ENCODE results near the gene YPEL1.
"Not testable (repeated sequence)": the region's sequence is repeated elsewhere in the genome, so short reads cannot be mapped to it uniquely, and the experiment has no call there.

YPEL1 gene

GRCh38 chr22:21760640-21761039, 25.0 kb upstream of the YPEL1 start:
- Mint-ChIP-seq H3K27ac (no peak overlapping the region), H3K9me3 (no peaks in the 10 kb centered on the region), H3K27me3 (no peaks in the 10 kb centered on the region), H3K4me1 (peaks cover 25 to 51% of the 10 kb centered on the region in 2 donors), H3K36me3 (peaks cover 36 to 58% of the 10 kb centered on the region in 2 donors), H3K4me3 (no peak overlapping the region)
- DNase-seq: no peak
- no peak for ATAC-seq (replicated peaks)

DNA sequence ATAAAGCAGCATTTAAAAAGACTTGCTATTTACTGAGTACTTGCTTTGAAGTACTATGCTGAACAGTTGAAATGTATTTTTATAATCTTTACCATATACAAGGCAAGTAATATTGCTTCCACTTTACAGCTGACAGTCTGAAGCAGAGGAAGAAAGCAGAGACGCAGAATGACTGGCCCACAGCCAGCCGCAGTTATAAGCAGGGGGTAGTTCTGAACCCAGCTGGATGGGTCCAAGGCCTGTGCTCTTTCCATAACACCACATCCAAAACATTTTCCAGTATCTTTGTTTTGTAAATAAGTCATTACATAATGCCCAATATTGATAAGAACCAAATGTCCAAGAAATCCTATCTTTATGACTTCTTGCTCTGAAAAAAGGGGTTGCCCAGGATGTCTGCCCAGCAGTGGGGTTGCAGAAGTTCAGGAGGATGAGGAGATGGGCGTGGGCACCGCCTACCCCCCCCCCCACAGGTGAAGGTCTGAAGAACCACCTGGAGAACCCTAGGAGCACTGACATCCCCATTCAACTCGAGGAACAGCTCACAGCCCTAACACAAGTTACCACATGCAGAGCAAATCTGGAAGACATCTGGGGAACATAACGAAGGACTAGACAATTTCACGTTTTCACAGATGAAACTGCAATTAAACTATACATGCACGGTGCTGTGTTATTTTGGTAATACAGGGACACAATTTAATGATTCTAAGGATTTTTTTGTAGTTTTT, 24.2 kb upstream of the YPEL1 start:
- Mint-ChIP-seq H3K4me3 (no peak overlapping the region), H3K27me3 (no peaks in the 10 kb centered on the region), H3K36me3 (peaks cover 38 to 51% of the 10 kb centered on the region in 2 donors), H3K4me1 (peaks cover 29 to 57% of the 10 kb centered on the region in 2 donors), H3K27ac (no peak overlapping the region), H3K9me3 (no peaks in the 10 kb centered on the region)
- ATAC-seq (replicated peaks) (no peak), DNase-seq (no peak)

DNA sequence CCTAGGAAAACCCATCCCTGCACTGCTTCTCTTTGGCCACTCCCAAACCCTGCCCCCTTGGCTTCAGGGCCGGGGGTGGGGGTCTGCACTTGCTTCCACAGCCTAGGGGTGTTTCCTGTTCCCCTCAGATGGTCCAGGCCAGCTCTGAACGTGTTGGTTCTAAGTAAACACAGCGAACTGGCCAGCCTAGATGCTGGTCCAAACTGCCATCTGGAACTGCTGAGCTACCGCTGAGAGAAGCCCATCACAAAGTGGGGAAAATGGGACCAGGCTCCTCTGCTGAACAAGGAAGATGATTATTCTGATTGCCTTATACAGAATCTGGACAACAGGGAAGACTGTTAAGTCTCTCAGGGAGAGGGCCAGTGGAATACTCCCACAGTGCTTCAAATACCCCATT, 23.5 kb upstream of the YPEL1 start:
- Mint-ChIP-seq H3K9me3 (peaks cover 0 to 3% of the 10 kb centered on the region in 2 donors), H3K27me3 (no peaks in the 10 kb centered on the region), H3K4me3 (no peak overlapping the region), H3K4me1 (peaks cover 35 to 57% of the 10 kb centered on the region in 2 donors), H3K36me3 (peaks cover 36 to 50% of the 10 kb centered on the region in 2 donors), H3K27ac (peak overlapping the region; percentile 79)
- no peak for ATAC-seq (replicated peaks)
- DNase-seq: no peak

DNA sequence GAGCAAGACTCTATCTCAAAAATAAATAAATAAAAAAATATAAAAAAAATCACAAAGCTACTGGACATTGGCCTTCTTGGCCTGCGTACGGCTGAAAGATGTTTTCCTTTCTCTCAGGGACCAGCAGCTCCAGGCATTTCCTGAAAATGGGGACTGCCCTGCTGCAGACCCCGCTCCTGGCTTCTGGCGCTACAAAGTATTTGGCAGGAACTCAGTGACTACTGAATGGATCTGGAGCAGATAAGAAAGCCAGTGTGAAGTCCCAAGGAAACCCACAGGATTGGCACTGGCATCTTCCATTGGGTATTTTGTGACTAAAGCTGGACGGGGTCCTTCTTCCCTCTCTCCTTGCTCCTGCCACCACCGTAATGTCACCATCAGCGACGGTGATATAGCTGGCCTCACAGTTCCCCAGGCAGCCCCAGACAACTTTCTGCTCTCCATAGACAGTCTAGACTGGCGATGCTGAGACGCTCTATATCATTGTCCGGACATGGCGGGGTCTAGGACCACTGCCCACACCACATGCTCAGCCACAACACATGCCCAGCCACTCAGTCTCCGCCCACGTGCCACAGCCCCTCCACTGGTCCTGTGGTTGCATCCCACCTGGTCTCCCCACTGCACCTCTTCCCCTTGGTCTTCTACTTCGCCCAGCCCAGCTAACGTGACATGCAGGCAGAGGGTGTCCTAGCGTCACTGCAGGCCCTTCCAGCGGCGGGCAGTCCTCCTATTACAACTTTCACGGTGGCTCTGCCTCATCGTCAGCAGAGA, 22.7 kb upstream of the YPEL1 start:
- Mint-ChIP-seq H3K4me1 (peaks cover 29 to 52% of the 10 kb centered on the region in 2 donors), H3K27me3 (no peaks in the 10 kb centered on the region), H3K9me3 (peaks cover 0 to 3% of the 10 kb centered on the region in 2 donors), H3K4me3 (no peak overlapping the region), H3K36me3 (peaks cover 33 to 46% of the 10 kb centered on the region in 2 donors), H3K27ac (peak overlapping the region; percentile 79)
- DNase-seq: no peak
- no peak for ATAC-seq (replicated peaks)

DNA sequence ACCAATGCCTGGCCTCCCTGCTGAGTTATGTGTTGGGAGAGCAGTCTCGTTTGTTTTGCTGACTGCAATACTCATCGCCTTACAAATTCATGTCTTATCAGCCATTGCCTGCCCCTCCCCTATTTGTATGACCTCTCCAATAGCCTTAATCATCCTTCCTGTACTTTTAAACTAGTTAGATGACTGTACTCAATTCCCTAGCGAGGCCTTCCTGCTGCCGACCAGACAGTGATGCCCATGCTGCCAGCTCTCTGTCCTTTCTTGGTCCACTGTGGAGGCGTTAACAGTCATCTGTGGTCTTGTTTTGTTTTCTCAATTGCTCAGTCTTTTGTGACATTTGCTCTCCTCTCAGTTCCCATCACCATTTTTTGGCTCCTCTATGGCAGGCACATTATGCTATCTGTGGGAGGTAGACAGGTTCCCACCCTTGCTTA, 20.3 kb upstream of the YPEL1 start:
- H3K4me3 Mint-ChIP-seq: peak overlapping the region; percentile 14 to 22
- peaks cover 40 to 46% of the 10 kb centered on the region in 2 donors for H3K36me3 Mint-ChIP-seq
- peak overlapping the region; percentile 20 for H3K27ac Mint-ChIP-seq
- no peaks in the 10 kb centered on the region for H3K27me3 Mint-ChIP-seq
- DNase-seq (peak; percentile 68), ATAC-seq (replicated peaks) (peak; percentile 87 to 88)
- peaks cover 26 to 39% of the 10 kb centered on the region in 2 donors for H3K4me1 Mint-ChIP-seq
- peaks cover 0 to 3% of the 10 kb centered on the region in 2 donors for H3K9me3 Mint-ChIP-seq

DNA sequence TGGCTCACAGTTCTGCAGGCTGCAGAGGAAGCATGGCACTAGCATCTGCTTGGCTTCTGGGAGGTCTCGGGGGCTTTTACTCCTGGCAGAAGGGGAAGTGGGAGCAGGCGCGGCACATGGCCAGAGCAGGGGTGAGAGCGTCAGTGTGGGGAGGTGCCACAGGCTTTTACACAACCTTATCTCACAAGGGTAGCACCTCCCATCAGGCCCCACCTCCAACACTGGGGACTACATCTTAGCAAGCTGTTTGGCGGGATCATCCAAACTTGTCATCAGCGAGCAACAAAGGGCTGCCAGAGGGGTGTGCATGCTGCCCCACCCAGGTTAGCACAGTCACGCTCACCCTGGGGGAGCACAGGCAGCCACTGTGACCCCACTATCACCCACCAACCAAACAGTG, 18.9 kb upstream of the YPEL1 start:
- Mint-ChIP-seq H3K9me3 (peaks cover 0 to 3% of the 10 kb centered on the region in 2 donors), H3K4me3 (peak overlapping the region; percentile 10 to 25), H3K36me3 (peaks cover 34 to 42% of the 10 kb centered on the region in 2 donors), H3K27ac (peak overlapping the region; percentile 92), H3K27me3 (no peaks in the 10 kb centered on the region), H3K4me1 (peaks cover 26 to 39% of the 10 kb centered on the region in 2 donors)
- DNase-seq: peak; percentile 65
- peak; percentile 77 to 79 for ATAC-seq (replicated peaks)

GRCh38 chr22:21753374-21754111, 17.9 kb upstream of the YPEL1 start:
- peaks cover 0 to 3% of the 10 kb centered on the region in 2 donors for H3K9me3 Mint-ChIP-seq
- H3K4me1 Mint-ChIP-seq: peaks cover 26 to 39% of the 10 kb centered on the region in 2 donors
- ATAC-seq (replicated peaks): no peak
- no peaks in the 10 kb centered on the region for H3K27me3 Mint-ChIP-seq
- peaks cover 27 to 36% of the 10 kb centered on the region in 2 donors for H3K36me3 Mint-ChIP-seq
- no peak overlapping the region for H3K4me3 Mint-ChIP-seq
- DNase-seq: no peak
- H3K27ac Mint-ChIP-seq: no peak overlapping the region

GRCh38 chr22:21752276-21752675, 16.7 kb upstream of the YPEL1 start:
- no peak for ATAC-seq (replicated peaks)
- peaks cover 23 to 29% of the 10 kb centered on the region in 2 donors for H3K36me3 Mint-ChIP-seq
- no peak for DNase-seq

DNA sequence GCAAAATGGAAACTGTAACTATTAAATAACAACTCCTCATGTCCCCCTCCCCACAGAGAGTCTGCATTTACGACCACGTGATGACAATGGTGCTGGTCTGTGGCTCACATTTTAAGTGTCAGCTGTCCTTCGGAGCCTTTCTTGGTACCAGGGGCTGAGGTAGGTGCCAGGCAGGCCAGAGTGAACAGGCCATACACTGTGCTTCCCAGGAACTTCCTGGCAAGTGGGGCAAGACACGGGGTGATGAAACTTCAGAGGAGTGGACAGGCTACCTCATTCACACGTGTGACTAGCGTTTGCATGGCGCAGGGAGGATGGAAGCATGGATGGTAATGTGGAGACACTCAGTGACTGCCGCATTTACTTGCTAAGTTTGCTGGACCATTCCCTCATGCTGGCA, 10.4 kb upstream of the YPEL1 start:
- H3K27me3 Mint-ChIP-seq: no peaks in the 10 kb centered on the region
- peaks cover 2 to 6% of the 10 kb centered on the region in 2 donors for H3K4me1 Mint-ChIP-seq
- H3K36me3 Mint-ChIP-seq: peaks cover 2 to 10% of the 10 kb centered on the region in 2 donors
- H3K27ac Mint-ChIP-seq: no peak overlapping the region
- no peak for ATAC-seq (replicated peaks)
- no peak for DNase-seq
- no peaks in the 10 kb centered on the region for H3K9me3 Mint-ChIP-seq
- no peak overlapping the region for H3K4me3 Mint-ChIP-seq

More at GRCh38 chr22:21752276-21752675, 16.7 kb upstream of the YPEL1 start:
- H3K4me1 Mint-ChIP-seq: peaks cover 25 to 34% of the 10 kb centered on the region in 2 donors
- peaks cover 0 to 3% of the 10 kb centered on the region in 2 donors for H3K9me3 Mint-ChIP-seq
- H3K27ac Mint-ChIP-seq: peak overlapping the region; percentile 9
- no peak overlapping the region for H3K4me3 Mint-ChIP-seq
- H3K27me3 Mint-ChIP-seq: no peaks in the 10 kb centered on the region

DNA sequence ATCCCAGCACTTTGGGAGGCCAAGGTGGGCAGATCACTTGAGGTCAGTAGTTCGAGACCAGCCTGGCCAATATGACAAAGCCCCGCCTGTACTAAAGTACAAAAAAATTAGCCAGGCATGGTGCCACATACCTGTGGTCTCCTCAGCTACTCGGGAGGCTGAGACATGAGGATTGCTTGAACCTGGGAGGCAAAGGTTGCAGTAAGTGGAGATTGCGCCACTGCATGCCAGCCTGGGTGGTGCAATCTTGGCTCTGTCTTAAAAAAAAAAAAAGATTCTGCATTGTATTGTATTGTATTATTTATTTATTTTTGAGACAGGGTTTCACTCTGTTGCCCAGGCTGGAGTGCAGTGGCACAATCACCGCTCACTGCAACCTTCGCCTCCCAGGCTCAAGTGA, 9.3 kb upstream of the YPEL1 start:
- ATAC-seq (replicated peaks); H3K4me1 Mint-ChIP-seq; DNase-seq; H3K27ac Mint-ChIP-seq; H3K9me3 Mint-ChIP-seq; H3K27me3 Mint-ChIP-seq; H3K4me3 Mint-ChIP-seq: not testable (repeated sequence)
- H3K36me3 Mint-ChIP-seq: peaks cover 2 to 10% of the 10 kb centered on the region in 2 donors

- no peak for ATAC-seq (replicated peaks)
- no peak overlapping the region for H3K27ac Mint-ChIP-seq
- H3K27me3 Mint-ChIP-seq: no peaks in the 10 kb centered on the region
- H3K4me1 Mint-ChIP-seq: peaks cover 7 to 18% of the 10 kb centered on the region in 2 donors
- peaks cover 2 to 10% of the 10 kb centered on the region in 2 donors for H3K36me3 Mint-ChIP-seq
- H3K4me3 Mint-ChIP-seq: no peak overlapping the region
- no peaks in the 10 kb centered on the region for H3K9me3 Mint-ChIP-seq
- no peak for DNase-seq
Observed at GRCh38 chr22:21741790-21742189, 6.2 kb upstream of the YPEL1 start.

GRCh38 chr22:21741059-21741458, 5.5 kb upstream of the YPEL1 start:
- ATAC-seq (replicated peaks): no peak
- no peaks in the 10 kb centered on the region for H3K27me3 Mint-ChIP-seq
- no peak overlapping the region for H3K4me3 Mint-ChIP-seq
- H3K9me3 Mint-ChIP-seq: no peaks in the 10 kb centered on the region
- peaks cover 2 to 10% of the 10 kb centered on the region in 2 donors for H3K36me3 Mint-ChIP-seq
- no peak overlapping the region for H3K27ac Mint-ChIP-seq
- H3K4me1 Mint-ChIP-seq: peaks cover 7 to 20% of the 10 kb centered on the region in 2 donors
- DNase-seq: no peak

DNA sequence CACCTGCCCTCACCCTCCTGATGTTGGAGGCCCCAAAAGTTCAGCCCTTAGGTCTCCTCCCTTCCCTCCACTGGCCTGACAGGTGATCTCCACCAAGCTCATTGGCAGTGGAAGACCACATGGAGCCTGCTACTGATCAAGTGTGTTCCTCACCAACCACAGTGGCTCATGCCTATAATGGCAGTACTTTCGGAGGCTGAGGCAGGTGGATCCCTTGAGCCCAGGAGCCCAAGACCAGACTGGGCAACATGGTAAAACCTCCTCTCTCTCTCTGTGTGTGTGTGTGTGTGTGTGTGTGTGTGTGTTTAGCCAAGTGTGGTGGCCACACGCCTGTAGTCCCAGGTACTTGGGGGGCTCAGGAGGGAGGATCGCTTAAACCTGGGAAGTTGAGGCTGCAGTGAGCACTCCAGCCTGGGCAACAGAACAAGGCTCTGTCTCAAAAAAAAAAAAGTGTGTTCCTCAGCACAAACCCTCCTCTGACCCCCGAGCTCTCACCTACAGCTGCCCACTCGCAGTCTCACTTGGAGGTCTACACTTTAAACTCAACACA, 4.3 kb upstream of the YPEL1 start:
- no peaks in the 10 kb centered on the region for H3K27me3 Mint-ChIP-seq
- H3K27ac Mint-ChIP-seq: no peak overlapping the region
- H3K4me1 Mint-ChIP-seq: peaks cover 10 to 23% of the 10 kb centered on the region in 2 donors
- no peak for DNase-seq
- no peak for ATAC-seq (replicated peaks)
- H3K36me3 Mint-ChIP-seq: peaks cover 2 to 10% of the 10 kb centered on the region in 2 donors
- H3K9me3 Mint-ChIP-seq: no peaks in the 10 kb centered on the region
- no peak overlapping the region for H3K4me3 Mint-ChIP-seq

- no peaks in the 10 kb centered on the region for H3K9me3 Mint-ChIP-seq
- DNase-seq (no peak), ATAC-seq (replicated peaks) (no peak)
- H3K27ac Mint-ChIP-seq: no peak overlapping the region
- peaks cover 0 to 7% of the 10 kb centered on the region in 2 donors for H3K36me3 Mint-ChIP-seq
- peaks cover 15 to 27% of the 10 kb centered on the region in 2 donors for H3K4me1 Mint-ChIP-seq
- H3K27me3 Mint-ChIP-seq: no peaks in the 10 kb centered on the region
- H3K4me3 Mint-ChIP-seq: no peak overlapping the region
Observed at GRCh38 chr22:21738966-21739365, 3.4 kb upstream of the YPEL1 start.
